HG02588 (cell line): Measurements from ENCODE around the gene GMPPA.

Source experiments
- ATAC-seq: cut with Tn5 transposase; IDR thresholded peaks from one replicate; pipeline ENCODE4 v1.9.1; 2021; ENCODE audit warnings: mild to moderate bottlenecking, moderate library complexity; ENCODE audit not compliant: unreplicated experiment

The GMPPA gene

DNA sequence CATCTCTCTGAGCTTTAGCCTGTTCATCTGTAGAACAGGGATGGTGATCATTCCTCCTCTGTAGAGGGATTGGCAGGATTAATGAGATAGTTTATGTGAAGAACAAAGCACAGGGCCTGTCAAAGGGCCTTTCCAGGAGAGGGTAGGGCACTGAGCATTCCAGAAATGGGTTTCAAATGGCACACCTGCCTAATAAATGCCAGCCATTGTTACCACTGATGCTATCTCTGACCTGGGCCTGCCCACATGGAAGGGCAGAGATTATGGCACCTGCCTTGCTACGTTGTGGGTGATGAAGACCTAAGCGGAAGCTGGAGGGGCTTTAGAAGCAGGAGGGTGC lies 31.0 kb upstream of the GMPPA start:
- no peak for ATAC-seq

- no peak for ATAC-seq
These were observed 30.1 kb upstream of the GMPPA start for GRCh38 chr2:219468410-219469185.

DNA sequence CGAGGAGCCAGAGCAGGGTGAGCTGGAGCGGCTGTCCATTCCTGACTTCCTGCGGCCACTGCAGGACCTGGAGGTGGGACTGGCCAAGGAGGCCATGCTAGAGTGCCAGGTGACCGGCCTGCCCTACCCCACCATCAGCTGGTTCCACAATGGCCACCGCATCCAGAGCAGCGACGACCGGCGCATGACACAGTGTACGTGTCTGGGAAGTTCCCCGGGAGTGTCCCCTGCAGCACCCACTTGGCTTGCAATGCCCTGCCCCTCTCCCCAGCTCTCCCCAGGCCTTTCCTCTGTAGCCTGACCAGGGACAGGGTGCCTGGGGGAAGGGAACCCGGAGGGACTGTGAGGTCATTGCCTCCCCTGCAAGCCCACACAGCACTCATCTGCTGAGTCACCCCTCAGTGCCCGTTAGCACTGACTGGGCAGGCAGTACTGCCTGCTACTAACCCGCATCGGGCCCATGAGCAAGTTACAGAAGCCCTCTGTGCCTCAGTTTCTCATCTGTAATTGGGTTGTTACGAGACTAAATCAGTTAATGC lies 29.4 kb upstream of the GMPPA start:
- ATAC-seq = no peak

- ATAC-seq = no peak
These were observed 28.3 kb upstream of the GMPPA start for GRCh38 chr2:219470429-219470828.

DNA sequence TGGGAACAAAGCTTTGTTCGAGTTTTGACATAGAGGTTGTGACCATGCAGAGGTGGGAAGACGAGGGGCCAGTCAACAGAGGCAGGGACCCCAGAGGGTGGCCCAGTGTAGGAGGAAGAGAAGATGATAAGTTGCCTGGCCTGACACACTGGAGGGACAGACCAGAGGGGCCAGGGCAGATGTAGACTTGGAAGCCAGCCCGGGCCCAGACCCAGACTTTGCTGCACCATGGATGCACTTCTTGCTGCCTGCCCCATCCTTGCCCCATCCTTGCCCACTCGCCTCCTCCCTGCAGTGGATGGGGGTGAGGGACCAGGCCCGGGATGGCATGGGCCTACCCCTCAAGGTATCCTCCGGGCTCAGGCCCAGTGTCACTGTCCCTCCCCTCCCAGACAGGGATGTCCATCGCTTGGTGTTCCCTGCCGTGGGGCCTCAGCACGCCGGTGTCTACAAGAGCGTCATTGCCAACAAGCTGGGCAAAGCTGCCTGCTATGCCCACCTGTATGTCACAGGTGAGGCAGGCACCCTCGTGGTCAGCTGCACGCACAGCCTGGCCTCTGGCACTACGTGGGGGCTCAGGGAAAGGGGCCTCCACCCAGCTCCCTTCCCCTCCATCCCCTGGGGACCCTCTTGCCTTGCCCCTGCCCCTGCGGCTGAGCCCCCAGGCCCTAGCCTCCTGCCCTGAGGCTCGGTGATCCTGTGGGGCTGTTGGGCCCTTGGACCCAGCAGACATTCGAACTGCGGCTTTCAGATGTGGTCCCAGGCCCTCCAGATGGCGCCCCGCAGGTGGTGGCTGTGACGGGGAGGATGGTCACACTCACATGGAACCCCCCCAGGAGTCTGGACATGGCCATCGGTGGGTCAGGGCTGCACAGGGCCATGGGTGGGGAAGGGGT lies 27.0 kb upstream of the GMPPA start:
- no peak for ATAC-seq

- no peak for ATAC-seq
These were observed 26.0 kb upstream of the GMPPA start for GRCh38 chr2:219472629-219473187.

DNA sequence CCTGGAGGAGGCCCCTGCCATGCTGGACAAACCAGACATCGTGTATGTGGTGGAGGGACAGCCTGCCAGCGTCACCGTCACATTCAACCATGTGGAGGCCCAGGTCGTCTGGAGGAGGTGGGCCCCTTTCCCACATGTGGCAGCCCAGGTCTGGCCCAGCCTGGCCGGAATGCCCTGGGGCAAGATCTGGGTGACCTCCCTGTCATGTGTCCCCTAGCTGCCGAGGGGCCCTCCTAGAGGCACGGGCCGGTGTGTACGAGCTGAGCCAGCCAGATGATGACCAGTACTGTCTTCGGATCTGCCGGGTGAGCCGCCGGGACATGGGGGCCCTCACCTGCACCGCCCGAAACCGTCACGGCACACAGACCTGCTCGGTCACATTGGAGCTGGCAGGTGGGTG lies 25.2 kb upstream of the GMPPA start:
- ATAC-seq = no peak

DNA sequence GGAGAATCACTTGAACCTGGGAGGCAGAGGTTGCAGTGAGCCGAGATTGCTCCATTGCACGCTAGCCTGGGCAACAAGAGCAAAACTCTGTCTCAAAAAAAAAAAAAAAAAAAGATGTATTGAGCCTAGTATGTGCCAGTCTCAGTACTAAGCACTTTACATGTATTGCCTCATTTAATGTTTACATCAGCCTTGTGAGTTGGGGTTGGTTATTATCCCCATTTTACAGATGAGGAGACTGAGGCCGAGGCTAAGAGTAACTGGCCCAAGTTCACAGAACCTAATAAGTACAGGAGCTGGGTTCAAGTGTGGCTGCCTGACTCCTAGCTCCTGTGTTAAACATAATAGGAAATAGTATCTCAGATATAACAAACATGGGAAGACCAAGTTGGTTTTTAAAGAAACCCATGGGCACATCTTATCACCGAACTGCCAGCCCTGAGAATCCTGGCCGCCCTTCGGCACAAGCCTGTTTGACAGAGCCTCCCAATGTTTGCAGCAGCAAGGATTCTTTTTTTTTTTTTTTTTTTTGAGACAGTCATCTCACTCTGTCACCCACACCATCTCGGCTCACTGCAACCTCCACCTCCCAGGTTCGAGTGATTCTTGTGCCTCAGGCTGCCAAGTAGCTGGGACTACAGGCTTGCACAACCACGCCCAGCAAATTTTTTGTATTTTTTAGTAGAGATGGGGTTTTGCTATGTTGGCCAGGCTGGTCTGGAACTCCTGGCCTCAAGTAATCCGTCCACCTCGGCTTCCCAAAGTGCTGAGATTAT lies 24.2 kb upstream of the GMPPA start:
- ATAC-seq = no peak

DNA sequence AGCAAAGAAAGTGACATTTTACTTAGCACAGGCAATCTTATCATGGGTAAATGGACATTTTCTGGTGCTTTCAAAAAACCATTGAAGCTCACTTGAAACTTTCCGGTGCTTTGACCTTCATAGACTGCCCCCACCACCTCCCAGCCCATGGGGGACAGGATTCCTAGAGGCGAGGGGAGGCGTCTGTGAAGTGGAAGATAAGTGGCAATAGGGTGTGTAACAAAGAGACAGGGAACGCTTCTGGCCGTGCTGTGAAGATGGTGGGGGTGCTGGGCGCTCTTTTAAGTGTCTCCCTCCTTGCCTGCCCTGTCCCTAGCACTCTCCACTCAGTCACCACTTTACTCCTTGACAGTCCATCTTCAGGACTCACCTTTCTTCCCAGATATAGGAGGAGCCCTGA lies 23.4 kb upstream of the GMPPA start:
- no peak for ATAC-seq

GRCh38 chr2:219475697-219476651 lies 22.7 kb upstream of the GMPPA start:
- peak; percentile 62 for ATAC-seq

- no peak for ATAC-seq
These were observed 22.0 kb upstream of the GMPPA start for GRCh38 chr2:219476652-219477151.

DNA sequence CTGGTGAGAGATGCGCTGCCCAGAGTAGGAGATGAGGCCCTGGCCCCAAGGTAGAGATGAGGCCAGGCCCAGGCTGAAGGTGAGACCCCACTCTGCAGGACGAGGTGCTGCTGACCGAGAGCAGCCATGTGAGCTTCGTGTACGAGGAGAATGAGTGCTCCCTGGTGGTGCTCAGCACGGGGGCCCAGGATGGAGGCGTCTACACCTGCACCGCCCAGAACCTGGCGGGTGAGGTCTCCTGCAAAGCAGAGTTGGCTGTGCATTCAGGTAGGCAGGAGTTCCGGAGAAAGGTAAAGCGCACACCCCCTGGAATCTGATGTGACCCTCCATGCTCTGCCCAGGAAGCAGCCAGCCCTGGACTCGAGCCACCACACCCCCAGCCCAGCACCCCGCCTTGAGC lies 21.5 kb upstream of the GMPPA start:
- no peak for ATAC-seq

- ATAC-seq = no peak
These were observed 20.9 kb upstream of the GMPPA start for GRCh38 chr2:219477815-219478214.

DNA sequence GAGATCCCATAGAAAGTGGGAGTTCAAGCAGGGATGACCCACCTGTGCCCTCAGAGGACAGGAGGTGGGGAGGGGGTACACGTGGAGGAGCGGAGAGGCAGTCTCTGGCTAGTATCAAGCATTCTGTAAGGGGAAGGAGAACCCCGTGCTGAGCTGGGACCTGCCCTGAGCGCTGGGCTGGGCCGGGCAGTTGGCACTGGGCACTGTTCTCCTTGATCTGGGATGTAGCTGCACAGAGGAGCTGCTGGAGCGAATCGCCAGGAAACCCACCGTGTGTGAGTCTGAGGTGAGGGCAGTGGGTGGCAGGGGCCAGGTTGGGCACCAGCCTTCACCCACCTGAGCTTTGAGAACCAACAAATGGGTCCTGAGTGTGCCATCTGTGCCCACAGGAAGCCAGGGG lies 19.8 kb upstream of the GMPPA start:
- ATAC-seq = no peak

GRCh38 chr2:219480004-219480403 lies 18.7 kb upstream of the GMPPA start:
- ATAC-seq = no peak

DNA sequence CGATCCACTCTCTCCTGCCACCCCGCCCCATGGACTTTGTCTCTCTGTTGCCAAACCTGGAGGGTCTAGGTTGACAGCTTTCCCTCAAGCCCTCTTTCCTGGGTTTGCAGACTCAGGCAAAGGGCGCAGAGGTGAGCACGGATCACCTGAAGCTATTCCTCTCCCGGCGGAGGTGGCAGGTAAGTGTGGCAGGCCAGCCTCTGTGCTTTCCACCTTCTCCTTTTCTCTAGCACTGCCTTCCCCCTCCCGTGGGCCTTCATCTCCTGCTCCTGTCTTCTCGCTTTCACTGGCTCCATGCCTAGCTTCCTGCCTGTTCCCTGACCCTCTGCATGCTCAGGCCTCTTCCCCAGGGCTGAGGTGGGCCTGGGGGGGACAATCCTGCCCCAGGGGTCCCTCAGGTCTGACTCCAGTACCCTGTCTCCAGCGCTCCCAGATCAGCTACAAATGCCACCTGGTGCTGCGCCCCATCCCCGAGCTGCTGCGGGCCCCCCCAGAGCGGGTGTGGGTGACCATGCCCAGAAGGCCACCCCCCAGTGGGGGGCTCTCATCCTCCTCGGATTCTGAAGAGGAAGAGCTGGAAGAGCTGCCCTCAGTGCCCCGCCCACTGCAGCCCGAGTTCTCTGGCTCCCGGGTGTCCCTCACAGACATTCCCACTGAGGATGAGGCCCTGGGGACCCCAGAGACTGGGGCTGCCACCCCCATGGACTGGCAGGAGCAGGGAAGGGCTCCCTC lies 15.9 kb upstream of the GMPPA start:
- no peak for ATAC-seq

DNA sequence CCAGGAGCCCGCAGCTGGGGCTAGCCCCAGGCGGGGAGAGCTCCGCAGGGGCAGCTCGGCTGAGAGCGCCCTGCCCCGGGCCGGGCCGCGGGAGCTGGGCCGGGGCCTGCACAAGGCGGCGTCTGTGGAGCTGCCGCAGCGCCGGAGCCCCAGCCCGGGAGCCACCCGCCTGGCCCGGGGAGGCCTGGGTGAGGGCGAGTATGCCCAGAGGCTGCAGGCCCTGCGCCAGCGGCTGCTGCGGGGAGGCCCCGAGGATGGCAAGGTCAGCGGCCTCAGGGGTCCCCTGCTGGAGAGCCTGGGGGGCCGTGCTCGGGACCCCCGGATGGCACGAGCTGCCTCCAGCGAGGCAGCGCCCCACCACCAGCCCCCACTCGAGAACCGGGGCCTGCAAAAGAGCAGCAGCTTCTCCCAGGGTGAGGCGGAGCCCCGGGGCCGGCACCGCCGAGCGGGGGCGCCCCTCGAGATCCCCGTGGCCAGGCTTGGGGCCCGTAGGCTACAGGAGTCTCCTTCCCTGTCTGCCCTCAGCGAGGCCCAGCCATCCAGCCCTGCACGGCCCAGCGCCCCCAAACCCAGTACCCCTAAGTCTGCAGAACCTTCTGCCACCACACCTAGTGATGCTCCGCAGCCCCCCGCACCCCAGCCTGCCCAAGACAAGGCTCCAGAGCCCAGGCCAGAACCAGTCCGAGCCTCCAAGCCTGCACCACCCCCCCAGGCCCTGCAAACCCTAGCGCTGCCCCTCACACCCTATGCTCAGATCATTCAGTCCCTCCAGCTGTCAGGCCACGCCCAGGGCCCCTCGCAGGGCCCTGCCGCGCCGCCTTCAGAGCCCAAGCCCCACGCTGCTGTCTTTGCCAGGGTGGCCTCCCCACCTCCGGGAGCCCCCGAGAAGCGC lies 15.0 kb upstream of the GMPPA start:
- no peak for ATAC-seq
